ENCODE results near the gene PDZD7.

The PDZD7 gene

DNA sequence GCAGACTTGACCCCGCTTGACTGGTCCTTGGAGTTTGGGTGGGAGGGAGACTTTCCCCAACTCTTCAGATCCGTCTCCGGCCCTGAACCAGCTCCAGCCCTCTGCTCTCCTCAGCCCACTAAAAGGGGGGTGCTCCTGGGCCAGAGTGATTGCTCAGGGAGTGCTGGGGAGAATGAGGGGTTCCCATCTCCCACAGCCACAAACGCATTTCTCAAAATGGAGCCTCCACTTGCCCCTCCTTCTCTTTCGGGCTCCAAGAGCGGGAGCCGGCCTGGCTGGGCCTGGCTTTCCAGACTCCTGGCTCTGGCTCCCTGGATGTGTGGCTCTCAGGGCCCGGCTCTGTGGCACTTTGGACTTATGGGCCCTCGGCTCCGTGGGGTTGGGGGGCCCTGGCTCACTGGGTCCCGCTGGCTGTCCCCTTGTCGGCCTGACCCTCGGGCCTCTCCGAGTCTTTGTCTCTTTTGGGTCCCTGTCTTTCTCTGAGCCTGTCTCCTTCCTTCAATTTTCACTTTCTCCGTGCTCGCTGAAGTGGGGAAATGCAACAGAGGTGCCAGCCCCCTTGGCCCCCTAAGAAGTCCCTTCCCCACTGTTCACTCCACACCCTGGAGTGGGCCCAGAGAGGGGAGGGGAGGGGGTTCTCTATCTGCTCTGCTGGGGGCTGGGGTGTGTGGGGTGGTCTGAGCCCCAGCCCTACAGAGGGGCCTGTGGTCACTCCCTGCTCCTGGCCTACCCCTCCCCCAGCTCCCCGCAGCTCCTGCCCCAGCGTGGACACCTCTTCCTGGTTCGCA lies 30.6 kb downstream of the PDZD7 start:
- no peak for DNase-seq

DNA sequence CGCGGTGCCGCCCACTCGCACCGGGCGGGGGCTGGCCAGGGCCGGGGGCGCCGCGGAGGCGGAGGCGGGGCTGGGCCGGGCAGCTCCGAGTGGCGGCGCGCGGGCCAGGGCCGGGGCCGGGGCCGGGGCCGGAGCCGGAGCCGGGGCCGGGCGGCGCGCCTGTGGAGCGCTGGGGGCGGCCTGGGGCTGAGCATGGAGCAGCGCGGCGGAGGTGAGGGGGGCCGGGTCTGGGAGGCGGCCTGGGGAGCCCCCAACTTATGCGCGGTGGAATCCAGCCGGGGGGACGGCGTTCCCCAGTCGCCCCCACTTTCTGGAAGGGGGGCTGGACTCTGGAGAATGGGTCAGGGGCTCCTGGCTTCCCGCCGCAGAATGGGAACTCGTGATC lies 31.2 kb downstream of the PDZD7 start, which contains the start of gene LZTS2:
LZTS2 (plus strand) TSS at position 67 of the 385 bp plus-strand sequence. CDS start 2,731 bp downstream, outside the sequence.
- DNase-seq = no peak

DNA sequence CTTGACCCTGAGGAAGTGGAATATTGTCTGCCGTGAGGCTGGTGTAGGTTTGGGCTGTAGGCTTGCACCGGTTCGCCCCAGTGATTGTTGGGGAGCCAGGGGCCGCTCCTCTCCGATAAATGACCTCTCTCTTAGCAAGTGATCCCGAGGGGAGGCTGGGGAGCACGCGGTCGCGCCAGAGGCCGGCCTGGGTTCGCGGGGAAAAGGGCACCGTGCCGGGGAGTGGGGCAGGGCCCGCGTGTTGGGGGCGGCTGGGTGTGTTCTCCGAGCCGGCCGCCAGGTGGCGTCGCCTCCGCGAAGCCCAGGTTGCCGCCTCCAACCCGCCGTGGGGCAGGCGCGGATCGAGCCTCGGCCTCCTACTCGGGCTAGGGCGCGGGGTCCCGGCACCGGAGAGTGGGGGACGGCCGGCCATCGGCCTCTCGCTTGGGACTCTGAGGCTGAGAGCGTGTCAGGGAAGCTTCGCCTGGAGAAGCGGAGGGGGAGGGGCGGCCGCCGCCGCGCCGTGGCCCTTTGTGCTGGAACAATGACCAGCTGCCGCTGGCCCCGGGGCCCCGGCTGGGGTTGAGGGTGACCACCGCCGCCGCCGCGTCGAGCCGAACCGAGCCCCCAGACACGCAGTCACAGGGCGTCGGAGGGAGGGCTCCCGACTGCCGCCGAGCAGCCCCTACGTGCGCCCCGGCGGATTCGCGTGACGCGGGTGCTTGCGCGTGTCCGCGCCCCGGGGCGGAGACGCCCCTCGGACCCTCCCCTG lies 31.8 kb downstream of the PDZD7 start:
- peak; percentile 62 to 63 for DNase-seq

DNA sequence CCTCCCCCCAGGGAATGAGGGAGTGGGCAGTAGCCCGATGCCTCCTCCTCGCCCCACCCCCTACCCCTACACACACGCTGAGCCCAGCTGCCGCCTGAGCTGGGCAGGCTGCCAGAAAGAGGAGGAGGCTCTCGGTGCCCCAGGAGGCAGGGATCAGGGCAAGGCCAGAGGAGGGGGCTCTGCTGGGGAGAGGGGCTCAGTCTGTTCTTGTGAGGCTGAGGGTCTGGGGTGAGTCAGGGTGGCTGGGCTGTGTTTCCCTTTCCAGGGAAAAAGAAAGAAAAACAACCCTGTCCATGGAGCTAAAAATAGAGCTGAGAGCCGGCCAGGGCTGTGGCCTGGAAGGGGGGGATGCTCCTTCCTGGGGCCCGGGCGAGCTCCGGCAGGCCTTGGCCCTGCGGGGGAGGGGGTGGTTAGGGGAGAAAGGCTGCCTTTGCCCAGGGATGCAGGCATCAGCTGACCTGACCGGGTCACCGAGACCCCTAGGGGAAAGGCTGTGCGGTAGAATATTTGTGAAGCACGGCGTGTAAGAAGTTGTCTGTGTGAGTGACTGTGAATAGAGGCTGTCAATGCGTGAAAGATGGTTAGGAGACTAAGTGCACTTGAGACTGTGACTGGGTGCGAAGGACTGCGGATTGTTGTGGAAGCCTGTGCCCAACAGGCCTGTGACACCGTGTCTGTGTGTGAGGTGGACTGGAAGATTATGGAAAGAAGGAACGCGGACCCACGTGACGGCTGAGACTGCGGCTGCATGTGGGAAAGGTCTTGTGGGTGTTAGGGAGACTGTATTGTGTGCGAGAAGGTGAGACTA lies 32.5 kb downstream of the PDZD7 start:
- DNase-seq = peak; percentile 81 to 87

DNA sequence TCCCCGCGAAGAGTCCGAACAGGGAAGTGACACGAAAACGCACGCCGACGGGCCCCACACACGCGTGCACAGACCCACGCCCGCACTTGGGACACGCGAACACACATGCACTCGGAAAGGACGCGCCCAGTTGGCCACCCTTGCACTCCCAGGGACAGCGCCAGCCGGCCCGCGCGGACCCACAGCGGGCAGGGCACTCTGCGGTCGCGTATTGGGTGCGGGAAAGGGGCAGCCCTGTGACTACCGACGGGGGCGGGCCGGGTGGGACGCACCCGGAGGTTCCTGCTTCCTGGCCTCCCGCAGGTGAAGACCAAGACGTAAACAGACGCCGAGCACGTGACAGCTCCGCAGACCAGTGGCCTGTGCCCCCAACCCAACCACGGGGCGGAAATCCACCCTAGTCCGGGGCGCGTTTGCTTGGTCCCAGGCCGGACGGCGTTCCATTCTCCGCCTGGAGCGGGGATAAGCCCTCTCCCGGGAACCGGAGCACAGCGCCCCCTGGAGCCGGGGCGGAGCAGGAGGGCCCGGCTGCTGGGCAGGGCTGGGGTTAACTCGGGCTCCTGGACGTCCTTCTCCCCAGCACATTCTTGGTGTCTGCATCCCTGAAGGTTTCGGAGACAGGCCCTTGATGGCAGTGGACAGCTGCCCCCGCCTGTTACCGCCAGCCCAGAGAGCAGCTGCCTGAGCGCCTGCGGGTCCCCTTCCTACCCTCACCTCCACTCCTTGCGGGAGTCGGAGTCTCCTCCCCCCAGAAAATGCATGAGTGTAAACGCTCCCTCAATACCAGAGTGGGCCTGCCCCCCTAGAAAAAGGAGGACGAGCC lies 33.4 kb downstream of the PDZD7 start:
- peak; percentile 74 to 83 for DNase-seq

DNA sequence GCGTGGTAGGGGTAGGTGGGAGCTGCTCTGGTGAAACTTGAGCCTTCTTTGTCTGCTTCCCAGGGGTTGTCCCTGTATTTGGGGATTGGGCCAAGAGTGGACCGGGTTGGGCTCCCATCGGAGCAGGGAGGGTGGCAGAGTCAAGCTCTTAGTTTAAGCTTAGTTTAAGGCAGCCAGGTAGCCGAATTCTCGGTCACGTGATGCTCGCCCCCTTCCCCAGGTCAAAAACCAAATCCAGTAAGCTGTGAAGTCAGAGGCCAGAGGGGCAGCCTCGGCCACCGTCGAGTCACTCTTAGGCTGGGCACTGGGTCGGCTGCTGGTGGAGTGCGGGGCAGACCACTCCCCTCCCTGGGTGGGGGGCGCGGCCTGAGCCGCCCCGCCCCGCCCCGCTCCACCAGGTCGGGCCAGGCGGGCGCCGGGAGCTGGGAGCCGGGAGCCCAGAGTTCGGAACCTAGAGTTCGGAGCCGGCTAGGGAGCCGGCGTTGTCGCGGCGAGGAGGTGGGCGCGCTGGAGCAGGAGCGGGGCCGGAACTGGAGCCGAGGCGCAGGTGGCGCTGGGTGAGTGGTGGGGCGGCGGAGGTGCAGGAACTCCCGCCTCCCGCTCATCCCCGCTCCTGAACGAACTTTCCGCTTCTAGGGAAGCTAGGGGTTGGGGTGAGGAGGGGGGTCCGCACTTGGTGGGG lies 34.1 kb downstream of the PDZD7 start:
- DNase-seq = peak; percentile 53 to 65

DNA sequence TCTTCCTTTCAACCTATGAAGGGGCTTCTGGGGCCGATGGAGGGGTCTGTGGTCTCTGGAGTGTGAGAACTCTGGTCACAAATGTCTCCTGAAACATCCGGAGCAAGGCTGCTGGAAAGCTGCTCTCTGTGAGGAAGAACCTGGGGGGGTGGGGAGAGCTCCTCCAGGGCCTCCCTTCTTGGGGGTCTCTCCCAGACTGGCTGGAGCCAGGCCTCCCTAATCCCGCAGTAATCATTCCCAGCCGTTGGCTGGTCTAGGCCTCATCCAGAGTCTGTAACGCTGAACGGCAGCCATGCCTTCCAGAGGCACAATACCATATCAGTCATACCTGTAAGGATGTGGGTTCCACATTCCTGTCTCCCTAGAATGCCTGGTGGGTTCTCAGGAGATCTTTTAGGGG lies 35.7 kb downstream of the PDZD7 start:
- no peak for DNase-seq

DNA sequence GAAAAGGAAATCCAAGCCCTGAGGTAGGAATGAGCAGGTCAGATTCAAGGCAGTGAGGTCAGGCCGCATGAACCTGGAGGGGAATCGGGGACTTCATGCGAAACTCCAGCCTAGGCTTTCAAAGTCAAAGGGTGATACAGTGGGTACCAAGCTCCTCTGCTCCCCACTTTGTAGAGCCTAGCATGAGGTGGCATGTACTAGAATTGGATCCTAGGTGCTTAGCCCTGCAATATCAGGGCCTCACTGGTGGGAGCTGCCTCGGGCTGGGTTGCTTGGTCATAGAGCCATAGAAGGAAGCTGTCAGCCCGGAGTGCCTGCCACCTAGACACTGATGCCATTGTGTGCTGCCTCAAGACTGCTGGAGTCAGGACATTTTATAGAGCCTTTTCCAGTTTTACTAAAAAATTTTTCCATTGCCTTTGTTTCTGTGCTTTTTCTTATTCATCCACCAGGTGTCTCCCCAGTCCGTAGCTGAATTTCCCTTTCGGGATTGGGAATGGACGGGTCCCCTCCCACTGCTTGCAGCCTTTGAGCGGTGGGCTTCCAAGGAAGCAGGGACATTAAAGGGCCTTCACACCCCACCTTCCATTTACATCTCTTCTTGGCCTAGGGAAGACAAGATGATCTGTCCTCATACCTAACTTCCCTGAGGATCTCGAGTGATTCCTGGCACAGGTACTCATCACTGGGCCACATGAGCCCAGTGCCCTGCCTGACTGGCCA lies 36.8 kb downstream of the PDZD7 start:
- peak; percentile 53 to 79 for DNase-seq

DNA sequence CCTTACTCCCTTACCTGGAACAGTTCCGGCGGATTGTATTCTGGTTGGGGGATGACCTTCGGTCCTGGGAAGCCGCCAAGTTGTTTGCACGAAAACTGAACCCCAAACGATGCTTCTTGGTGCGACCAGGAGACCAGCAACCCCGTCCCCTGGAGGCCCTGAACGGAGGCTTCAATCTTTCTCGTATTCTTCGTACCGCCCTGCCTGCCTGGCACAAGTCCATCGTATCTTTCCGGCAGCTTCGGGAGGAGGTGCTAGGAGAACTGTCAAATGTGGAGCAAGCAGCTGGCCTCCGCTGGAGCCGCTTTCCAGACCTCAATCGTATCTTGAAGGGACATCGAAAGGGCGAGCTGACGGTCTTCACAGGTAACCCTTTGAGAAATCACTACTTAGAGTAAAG lies 41.8 kb downstream of the PDZD7 start:
- no peak for DNase-seq

DNA sequence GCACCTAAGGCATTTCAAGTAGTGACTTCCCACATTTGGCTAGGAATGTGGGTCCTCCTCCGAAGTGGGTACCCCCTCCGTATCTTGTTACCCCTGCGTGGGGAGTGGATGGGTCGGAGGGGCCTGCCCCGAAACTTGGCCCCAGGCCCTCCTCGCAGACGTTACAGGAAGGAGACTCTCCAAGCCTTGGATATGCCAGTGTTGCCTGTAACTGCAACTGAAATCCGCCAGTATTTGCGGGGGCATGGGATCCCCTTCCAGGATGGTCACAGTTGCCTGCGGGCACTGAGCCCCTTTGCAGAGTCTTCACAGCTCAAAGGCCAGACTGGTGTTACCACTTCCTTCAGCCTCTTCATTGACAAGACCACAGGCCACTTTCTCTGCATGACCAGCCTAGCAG lies 42.8 kb downstream of the PDZD7 start:
- DNase-seq = no peak

DNA sequence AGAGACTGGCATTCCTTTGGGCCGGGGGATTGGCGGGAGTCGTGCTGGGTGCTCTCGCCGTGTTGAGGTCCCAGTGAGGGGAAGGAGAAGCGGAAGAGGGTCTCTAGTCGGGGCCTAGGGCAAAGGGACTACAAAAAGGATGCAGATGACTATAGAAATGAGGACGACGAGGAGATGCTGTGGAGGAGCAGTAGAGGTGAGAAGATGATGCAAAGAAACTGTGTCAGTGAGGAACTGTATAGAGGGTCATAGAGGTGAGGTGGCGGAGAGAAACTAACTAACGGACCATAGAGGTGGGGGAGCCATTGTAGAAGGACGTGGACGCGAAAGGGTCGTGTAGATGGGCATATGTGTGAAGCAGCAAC lies 43.3 kb downstream of the PDZD7 start:
- DNase-seq = no peak

DNA sequence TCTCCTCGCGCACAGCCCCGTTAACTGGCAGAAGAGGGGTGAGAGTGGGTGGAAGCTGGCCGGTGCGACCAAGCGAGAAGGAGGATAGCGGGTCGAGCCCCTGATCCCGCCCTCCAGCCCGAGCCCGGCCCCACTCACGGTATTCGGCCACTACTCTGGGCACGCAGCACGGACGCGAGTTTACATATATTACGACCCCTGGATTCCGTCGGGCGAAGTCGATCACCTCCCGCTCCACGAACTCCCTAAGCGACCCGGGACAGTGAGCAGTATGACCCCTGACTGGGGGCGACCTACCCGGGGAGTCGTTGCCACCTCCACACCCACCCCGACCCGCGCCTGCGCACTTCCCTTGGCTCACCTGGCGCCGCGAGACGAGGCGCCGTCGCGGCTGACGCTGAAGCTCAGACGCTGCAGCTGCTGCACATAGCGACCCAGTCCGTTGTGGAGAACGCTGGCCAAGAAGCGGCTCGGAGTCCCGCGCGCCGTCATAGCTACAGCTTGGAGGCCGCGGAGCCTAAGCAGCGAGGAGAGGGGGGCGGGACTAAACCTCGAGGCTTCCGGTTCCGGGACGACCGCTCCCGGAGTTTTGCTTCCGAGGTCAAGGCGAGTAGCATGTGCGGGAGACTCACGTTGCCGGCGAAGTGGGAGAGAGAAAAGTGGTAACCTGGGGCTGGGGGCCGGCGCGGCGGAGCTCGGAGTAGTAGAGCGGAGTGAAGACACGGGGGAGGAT lies 43.8 kb downstream of the PDZD7 start, which contains the start of the genes MRPL43 and TWNK:
MRPL43 (minus strand) TSS at position 546 of the 733 bp plus-strand sequence; CDS start at position 492, 54 bp downstream.
TWNK (plus strand) TSS at position 592 of the 733 bp plus-strand sequence. CDS start 668 bp downstream, outside the sequence.
- peak; percentile 87 to 90 for DNase-seq

DNA sequence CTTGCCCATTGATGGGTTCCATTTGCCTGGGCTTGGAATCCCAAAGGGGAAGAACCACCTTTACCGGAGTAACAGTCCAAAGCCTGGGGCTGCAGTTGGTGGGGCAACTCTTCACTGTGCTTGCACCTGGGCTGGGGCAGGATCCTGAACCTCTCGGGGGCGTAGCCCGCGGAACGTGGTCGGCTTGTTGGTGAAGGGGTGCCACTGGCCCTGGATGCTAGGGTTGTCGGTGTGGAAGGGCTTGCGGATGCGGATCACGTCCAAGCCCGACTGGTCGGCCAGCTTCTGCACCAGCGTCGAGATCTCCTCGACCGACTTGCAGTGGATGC lies 44.3 kb downstream of the PDZD7 start:
- no peak for DNase-seq

DNA sequence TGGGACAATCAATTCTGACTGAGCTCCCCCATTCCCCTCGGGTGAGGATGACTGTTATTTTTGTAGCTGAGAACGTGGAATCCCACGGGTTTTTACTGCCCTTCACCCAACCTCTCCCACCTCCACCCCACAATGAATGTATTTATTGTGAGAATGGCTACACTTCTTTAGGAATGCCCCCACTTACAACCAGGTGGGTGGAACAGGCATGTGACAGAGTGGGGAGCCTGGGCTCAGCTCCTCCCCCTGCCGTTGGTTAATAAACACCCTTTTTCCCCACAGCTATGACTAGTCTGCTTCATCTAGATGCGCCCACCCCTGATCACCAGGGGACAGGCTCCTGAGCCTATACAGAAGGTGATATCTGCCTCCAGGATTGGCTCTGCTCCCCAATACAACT lies 45.6 kb downstream of the PDZD7 start:
- DNase-seq = no peak

DNA sequence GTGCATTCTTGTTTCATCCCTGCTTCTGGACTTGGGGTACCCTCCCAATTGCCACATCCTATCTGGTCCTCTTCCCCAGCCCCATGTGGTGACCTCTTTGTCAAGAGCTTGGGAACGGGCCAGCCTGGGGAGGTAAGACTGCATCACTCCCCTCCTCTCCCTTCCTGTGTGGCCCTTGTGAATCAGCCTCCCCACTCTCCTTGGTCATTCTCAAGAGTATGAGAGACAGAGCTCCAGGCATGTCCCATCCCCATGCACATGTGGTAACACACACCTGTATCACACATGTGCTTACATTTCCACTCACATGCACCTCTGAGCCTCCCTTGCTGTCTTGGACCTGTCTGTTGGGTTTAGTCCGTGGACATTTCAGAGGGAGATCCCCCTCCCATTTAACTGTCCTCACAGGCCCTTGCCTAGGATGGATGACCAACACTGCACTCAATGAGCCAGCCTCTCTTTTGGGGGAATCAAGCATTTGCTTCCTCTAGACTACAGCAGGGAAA lies 46.2 kb downstream of the PDZD7 start:
- no peak for DNase-seq

DNA sequence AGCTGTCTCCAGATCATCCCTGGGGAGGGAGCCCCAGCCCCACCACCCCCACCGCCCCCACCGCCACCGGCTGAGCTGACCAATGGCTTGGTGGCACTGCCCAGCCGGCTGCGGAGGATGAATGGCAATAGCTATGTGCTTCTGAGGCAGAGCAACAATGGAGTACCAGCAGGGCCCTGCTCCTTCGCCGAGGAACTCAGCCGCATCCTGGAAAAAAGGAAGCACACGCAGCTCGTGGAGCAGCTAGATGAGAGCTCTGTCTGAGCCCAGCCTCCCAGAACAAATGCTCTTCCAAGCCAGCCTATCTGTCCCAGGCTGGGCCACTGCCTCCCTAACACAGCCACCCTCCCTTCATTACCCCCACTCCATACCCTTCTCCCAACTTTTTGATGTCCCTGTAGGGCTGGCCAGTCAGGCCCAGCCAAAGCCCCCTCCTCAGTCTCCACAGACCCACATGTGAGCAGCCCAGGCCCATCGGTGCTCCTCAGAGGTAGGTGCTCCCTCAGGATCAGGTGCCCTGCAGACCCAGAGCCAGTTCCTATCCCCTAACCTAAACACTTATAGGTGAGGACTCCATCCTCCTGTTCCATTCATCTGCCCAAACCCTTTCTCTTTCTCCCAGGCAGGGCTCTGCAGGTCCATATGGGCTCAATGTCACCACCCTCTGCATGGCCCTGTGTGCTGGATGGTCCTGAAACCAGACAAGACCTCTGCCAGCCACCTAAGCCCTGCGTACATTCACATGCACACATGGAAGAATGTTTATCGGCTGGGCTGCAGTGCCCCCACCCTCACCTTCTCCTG lies 46.9 kb downstream of the PDZD7 start:
- no peak for DNase-seq

DNA sequence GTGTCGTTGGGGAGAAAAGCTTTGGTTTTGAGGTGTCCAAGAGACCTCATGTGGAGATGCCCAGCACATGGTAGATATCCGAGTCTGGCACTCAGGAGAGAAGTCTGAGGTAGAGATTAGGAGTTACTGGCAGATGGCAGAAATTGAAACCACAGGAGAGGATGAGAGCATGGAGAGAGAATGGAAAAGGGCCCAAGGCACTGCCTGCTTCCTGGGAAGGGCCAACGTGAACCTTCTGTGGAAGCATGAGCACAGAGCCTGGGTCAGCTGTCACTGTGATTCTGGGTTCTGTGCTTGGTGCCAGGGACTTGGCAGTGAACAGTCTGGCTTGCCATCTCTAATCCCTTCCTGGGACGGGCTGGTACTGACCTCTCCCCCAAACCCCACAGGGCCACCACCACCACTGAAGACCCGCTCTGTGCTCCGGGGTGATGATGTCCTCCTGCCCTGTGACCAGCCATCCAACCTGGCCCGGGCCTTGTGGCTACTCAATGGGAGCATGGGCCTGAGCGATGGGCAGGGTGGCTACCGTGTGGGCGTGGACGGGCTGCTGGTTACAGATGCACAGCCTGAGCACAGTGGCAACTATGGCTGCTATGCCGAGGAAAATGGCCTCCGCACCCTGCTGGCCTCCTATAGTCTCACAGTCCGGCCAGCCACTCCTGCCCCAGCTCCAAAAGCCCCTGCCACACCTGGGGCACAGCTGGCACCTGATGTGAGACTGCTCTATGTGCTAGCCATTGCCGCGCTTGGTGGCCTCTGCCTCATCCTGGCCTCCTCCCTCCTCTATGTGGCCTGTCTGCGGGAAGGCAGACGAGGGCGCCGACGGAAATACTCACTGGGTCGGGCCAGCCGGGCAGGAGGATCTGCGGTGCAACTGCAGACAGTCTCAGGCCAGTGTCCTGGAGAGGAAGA lies 47.8 kb downstream of the PDZD7 start:
- no peak for DNase-seq

DNA sequence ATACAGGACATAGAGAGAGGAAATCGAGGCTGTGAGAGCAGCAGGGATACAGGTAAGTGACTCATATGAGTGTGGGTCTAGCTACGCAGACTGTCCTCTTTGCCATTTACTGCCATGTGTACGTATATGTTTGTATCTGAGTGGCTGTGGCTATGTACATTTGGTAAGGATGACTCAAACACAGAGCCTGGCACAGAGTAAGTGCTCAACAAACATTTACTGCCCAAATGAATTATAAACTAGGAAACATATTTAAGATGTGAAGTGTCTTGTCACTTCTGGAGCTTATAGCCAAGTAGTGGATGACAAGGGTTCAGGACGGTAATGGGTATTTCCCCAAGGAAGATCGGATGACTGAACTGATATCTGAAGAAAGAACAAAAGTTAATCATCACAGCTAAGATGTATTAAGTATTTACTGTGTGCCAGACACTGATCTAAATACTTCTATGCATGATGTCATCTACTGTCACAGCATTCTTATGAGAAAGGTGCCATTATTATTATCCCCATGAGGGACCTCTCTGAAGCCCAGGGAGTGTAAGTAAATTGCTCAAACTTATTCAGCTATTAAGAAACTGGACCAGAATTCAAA lies 49.7 kb downstream of the PDZD7 start:
- no peak for DNase-seq

Measured in Kasumi-1 (cell line).